NCI-H2029 (cell line): Measurements from ENCODE around the gene TEX51.

Experiments used
- DNase-seq: peaks from one replicate; lab custom pipeline; 2025; lab: John Stamatoyannopoulos, UW

The TEX51 gene

DNA sequence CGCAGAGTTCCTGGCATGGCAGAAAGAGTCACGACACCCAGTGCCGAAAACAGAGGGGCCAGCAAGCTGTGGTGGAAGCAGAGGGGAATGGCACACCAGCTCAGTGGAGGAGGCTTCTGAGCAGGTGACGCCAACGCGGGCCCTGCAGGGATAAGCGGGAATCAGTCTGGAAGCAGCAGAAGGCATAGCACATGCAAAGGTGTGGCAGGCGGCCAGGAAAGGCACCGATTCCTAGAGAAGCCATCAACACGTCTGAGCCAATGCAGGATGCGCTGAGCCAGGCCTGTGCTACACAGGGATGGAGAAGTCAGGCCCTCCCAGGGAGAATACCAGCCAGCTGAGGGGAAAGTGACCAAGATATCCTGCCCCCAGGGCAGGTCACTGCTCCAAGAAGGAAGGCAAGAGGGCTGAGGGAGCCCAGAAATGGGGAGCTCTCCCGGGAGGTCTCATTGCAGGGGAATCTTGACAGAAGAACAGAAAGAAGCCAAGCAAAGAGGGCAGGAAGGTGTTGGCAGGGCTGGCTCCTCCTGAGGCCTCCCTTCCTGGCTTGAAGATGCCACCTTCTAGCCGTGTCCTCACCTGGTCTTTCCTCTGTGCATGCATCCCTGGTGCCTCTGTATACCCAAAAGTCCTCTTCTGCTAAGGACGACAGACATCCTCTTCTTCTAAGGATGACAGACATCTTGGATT is 16.3 kb downstream of the TEX51 start:
- no peak for DNase-seq

DNA sequence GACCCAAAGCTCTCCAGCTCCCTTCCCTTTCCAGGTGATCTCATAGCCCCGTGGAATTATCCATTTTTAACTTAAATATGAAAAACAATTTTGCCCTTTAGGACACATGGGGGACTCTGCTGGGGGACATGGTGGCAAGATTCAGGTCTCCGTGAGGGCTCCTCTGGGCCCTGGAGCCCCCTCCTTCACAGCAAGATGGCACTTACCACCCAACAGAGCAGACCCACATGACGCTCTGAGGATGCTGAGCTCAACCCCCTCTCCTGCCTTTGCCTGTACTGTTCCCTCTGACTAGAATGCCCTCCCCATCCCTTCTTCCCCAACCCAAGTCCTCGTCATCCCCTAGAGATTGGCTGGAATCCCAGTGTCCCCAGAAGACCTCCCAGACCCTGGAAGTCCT is 17.2 kb downstream of the TEX51 start:
- DNase-seq = no peak

DNA sequence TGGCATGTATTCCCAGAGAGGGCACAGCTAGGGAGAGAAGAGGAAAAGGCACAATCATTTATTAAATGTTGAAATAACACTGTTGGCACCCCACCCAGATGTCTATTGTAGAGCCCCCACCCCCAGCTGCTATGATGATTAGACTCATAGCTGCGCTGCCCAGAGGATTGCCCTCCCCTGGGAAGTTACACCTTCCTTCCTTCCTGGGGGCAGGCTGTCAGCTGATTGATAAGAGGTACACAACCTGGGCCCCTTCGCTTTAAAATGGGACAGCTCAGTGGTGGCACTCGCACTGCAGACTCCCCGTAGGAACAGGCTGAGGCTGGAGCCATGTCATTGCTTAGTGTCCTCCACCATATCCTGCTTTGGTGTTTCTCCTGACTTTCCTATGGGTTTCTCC is 18.1 kb downstream of the TEX51 start:
- no peak for DNase-seq

DNA sequence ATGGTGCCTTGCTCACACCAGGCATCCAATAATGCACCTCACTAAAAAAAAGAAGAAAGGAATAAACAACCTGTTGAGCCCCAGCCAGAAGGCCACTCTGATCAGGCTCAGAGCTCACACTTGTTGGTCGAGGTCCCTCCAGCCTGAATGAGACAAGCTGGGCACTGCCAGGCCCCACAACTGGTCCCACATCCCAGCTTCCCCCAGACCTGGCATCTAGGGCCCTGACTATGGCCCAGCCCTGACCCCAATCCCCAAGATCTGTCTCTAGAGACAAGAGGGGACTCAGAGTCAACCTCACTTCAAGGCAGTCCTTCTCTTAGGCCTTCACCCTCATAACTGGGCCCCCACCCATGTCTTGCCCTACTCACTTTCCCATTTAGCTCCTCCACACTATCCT is 22.4 kb downstream of the TEX51 start:
- DNase-seq = no peak

GRCh38 chr2:126930970-126931590 is 32.4 kb downstream of the TEX51 start:
- DNase-seq = no peak

DNA sequence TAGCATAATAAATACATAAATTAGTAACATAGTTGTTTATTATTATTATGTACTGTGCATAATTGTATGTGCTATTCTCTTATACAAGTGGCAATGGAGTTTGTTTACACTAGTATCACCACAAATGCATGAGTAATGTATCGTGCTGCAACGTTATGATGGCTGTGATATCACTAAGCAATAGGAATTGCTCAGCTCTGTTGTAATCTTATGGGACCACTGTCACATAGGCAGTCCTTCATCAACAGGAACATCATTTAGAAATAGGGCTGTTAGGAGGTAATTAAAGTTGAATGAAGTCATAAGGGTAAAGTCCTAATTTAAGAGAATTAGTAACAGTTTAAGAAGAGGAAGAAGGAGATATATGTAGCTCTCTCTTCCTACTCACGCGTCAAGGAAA is 33.8 kb downstream of the TEX51 start:
- DNase-seq = no peak

- no peak for DNase-seq
These were observed 34.4 kb downstream of the TEX51 start for GRCh38 chr2:126932966-126933710.

- no peak for DNase-seq
These were observed 35.0 kb downstream of the TEX51 start for GRCh38 chr2:126933711-126934091.

DNA sequence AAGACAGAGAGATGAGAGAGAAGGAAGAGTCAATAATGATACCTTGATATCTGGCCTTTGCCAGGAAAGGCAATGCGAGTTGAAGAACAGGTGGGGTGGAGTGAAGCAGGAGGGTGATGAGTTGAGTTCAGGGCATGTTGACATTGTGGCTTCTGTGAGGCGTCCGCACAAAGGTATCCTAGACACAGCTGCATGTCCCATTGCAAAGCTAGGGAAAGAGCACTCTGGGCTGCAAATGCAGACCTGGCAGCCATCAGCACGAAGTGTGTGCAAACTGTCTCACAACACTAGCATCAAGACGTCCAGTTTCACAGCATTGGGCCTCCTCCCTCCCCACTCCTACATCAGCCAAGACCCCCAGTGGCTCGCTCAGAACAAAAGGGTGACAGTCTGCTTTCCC is 36.1 kb downstream of the TEX51 start:
- peak; percentile 85 for DNase-seq

- no peak for DNase-seq
These were observed 37.1 kb downstream of the TEX51 start for GRCh38 chr2:126935774-126936173.

GRCh38 chr2:126936219-126936723 is 37.6 kb downstream of the TEX51 start:
- no peak for DNase-seq

- no peak for DNase-seq
These were observed 41.6 kb downstream of the TEX51 start for GRCh38 chr2:126940331-126940730.

DNA sequence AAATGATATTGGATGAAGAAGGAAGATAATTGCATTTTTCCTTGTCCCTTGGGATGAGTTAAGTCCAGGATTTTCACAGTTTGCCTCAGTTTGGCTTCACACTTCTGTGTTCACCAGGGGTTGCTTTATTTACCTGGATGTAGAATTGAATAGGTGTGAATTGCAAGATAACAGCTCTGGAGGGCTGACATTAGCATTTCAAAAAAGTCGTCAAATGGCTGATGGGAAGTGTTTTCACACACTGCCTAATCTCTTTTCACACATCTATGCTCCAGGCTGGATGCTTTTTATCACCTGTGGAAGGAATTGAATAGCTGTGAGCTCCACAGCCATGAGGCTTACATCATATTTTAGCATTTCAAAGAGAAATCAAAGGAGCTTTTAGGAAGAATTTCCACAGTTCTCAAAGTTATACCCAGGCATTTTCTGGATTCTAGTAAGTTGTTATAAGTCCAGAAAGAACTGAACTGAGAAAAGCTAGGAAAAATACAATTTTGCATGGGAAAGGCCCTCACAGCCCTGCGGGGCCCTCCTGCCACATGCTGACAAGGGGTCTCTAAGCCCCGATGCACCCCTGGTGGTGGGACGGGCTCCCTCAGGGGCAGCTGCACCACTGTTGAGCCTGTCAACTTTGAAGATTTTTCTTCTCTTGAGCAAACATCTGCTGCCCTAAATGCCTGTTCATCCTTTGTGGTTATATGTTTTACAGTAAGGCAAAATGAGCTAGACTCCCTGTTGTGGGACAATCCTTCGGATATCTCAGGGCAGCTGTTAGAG is 43.9 kb downstream of the TEX51 start:
- no peak for DNase-seq

DNA sequence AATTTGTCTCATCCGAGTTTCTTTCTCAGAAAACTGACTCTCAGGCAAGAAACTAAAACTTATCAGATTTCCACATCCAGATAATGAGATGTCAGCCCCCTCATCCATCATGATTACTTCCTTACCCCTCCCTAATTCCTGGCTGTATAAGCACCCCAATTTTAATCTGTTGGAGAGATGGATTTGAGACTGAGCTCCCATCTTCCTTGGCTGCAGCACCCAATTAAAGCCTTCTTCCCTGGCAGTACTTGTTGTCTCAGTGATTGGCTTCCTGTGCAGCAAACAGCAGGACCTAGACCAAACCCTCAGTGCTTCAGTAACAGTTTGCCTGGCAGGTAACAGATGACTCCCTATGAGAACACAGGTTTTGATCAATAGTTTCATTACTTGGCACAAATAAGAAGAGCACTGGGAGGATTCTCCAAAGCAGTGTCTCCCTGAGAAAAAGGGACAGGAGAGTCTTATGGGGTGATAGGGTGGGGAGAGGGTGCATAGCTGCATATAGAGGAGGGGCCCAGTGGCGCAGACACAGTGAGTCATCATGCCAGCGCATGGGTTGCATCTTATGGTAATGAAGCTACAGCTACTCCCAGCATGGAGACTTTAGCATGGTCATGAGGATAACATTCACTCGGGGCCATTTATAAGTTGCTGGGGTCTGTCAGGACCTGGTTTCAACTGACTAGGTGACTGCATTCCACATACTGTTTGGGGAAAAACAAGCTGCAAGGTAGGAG is 45.1 kb downstream of the TEX51 start:
- DNase-seq = no peak

DNA sequence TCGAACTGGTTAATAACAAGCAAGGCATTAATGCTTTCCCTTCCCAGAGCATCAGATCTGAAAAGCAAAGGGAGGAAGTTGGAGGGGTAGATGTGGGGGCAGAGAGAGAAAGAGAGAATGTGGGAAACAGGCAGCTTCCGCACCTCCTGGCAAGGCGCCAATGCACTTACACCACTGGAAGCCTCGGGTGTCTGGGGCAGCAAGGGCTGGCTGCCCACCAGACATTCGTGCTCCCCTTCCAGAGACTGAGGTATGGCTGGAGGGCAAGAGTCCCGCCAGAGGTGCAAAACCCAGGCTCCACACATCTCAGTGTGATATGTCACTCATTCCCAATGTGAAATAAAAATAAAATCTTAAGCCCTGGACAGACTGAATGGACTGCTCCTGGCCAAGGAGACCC is 46.4 kb downstream of the TEX51 start:
- DNase-seq = no peak

DNA sequence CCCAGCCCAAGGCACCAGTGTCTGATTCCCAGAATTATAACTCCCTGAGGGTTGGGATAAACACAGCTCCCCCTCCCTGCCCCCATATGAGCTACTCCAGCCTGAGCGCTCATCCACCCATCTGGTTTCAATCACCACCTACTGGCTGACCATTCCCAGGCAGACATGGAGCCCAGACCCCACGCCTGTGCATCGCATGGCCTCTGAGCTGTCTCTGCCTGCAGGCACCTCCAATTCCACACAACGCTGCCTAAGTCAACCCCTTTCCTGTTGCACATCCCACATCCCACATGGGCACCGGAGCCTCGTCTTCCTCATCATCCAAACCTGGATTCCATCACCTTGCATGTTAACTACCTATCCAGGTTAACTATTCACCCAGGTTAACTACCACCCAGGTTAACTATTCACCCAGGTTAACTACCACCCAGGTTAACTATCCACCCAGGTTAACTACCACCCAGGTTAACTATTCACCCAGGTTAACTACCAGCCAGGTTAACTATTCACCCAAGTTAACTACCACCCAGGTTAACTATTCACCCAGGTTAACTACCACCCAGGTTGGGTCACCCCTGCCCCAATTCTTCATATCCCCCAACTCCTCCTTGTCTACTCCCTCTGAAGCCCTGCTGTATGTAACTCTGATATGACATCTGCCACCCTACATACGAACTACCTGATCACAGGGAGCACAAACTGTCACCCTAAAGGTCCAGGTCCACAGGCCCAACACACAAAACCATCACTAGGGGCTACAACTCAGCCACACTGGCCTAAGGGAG is 47.8 kb downstream of the TEX51 start:
- no peak for DNase-seq

DNA sequence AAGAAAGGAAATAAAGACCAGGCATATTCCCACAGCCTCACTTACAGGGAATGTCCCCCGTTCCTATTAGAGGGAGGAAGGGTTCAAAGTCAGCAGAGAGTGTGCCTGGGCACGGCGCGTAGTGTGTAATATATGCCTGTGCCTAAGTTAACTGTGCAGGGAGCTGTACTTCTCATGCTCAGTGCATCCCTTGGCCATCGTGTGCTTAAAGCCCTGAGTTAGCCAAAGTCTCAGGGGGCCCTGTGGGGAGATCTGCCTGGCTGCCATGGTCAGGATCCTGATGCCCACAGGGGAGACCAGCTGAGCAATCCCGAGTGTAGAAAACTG is 48.4 kb downstream of the TEX51 start:
- no peak for DNase-seq

DNA sequence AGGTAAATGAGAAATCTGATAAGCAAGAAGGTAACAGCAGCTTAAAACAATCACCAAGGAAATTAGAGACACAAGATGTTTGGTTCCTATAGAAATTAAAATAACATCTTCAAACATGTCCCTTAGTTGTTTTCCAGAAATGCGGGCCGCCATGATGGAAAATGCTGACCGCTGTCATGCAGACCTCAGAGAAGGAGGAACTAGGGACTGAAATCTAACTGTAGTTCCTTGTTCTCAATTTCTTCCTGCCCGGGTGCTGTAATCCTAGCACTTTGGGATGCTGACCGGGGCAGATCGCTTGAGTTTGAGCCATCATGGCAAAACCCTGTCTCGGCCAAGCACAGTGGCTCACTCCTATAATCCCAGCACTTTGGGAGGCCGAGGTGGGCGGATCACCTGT is 51.1 kb downstream of the TEX51 start:
- no peak for DNase-seq

- no peak for DNase-seq
These were observed 51.8 kb downstream of the TEX51 start for GRCh38 chr2:126950504-126950903.
